HL-60 (cell line): ENCODE measurements around the gene CATSPER2.

Experiments
- CTCF ChIP-seq: IDR thresholded peaks from one replicate; pipeline ENCODE4 v1.5.1; 2011; ENCODE audit warnings: low read length, control low read depth, inconsistent platforms; ENCODE audit not compliant: insufficient read depth
- POLR2AphosphoS5 ChIP-seq: IDR thresholded peaks from 2 replicates; pipeline ENCODE4 v1.6.1; 2012; ENCODE audit warnings: low read depth

- TF ChIP-seq CTCF (no peak), POLR2AphosphoS5 (no peak)
Measured at GRCh38 chr15:43648649-43649429, at the start of gene CATSPER2.
